A549 (cell line): ENCODE results near the gene SEC16A.

Experiments
- POLR2A ChIP-seq: IDR thresholded peaks from 2 replicates; pipeline ENCODE4 v1.6.1; 2012; ENCODE audit warnings: mild to moderate bottlenecking, low read length
- TF ChIP-seq, protein P1 (sequence below): fragments of 200-600 bp; sonication (generic); IDR thresholded peaks from 2 replicates; pipeline ENCODE4 v1.6.1; 2016; ENCODE audit warnings: antibody characterized with exemption, mild to moderate bottlenecking, moderate library complexity

DNA sequence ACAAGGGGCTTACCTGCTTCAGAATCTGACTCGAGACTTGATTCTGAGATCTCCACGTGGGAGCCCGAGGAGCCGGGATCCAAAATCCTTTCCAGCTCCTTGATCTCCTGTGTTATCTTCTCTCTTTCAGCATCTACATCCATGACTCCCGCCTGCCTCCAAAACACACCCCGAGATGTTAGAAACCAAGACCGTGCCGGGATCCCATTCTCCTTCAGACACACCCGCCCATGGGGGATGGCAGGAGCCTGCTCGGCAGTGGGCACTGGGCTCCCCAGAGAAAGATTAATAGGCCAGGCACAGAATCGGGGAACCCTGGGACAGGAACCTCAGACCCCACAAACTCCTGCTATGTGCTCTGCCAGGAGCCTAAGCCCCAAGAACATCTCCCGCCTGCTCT is 84.6 kb downstream of the SEC16A start:
- TF ChIP-seq, protein P1, sequence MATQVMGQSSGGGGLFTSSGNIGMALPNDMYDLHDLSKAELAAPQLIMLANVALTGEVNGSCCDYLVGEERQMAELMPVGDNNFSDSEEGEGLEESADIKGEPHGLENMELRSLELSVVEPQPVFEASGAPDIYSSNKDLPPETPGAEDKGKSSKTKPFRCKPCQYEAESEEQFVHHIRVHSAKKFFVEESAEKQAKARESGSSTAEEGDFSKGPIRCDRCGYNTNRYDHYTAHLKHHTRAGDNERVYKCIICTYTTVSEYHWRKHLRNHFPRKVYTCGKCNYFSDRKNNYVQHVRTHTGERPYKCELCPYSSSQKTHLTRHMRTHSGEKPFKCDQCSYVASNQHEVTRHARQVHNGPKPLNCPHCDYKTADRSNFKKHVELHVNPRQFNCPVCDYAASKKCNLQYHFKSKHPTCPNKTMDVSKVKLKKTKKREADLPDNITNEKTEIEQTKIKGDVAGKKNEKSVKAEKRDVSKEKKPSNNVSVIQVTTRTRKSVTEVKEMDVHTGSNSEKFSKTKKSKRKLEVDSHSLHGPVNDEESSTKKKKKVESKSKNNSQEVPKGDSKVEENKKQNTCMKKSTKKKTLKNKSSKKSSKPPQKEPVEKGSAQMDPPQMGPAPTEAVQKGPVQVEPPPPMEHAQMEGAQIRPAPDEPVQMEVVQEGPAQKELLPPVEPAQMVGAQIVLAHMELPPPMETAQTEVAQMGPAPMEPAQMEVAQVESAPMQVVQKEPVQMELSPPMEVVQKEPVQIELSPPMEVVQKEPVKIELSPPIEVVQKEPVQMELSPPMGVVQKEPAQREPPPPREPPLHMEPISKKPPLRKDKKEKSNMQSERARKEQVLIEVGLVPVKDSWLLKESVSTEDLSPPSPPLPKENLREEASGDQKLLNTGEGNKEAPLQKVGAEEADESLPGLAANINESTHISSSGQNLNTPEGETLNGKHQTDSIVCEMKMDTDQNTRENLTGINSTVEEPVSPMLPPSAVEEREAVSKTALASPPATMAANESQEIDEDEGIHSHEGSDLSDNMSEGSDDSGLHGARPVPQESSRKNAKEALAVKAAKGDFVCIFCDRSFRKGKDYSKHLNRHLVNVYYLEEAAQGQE = no peak
- TF ChIP-seq POLR2A = no peak
